WERI-Rb-1 (cell line): ENCODE data around the gene SGPP2.
"Not testable (repeated sequence)": the region's sequence is repeated elsewhere in the genome, so short reads cannot be mapped to it uniquely, and the experiment has no call there.

Experiments
- DNase-seq: peaks from one replicate; pipeline ENCODE4 v3.0.0-alpha.2; 2020
- H3K27ac ChIP-seq: fragments of 250-450 bp; sonication (Bioruptor Pico); 2 replicates; pipeline ENCODE4 v1.5.1; 2020; ENCODE audit warnings: mild to moderate bottlenecking, moderate library complexity
- H3K27me3 ChIP-seq: fragments of 250-450 bp; sonication (Bioruptor Pico); 2 replicates; pipeline ENCODE4 v1.5.1; 2021; ENCODE audit warnings: mild to moderate bottlenecking, low read depth, moderate library complexity; ENCODE audit not compliant: insufficient read depth, severe bottlenecking
- H3K36me3 ChIP-seq: fragments of 250-450 bp; sonication (Bioruptor Pico); 2 replicates; pipeline ENCODE4 v1.5.1; 2020; ENCODE audit warnings: mild to moderate bottlenecking, moderate library complexity
- H3K4me3 ChIP-seq: 2 replicates; pipeline ENCODE4 v1.5.1; 2011; ENCODE audit warnings: low read depth, mild to moderate bottlenecking, control low read depth, low read length
- H3K9me3 ChIP-seq: fragments of 250-450 bp; sonication (Bioruptor Pico); 2 replicates; pipeline ENCODE4 v1.5.1; 2021; ENCODE audit warnings: mild to moderate bottlenecking, moderate library complexity; ENCODE audit not compliant: severe bottlenecking
- CTCF ChIP-seq: IDR thresholded peaks from 2 replicates; pipeline ENCODE4 v1.5.1; 2011; ENCODE audit warnings: low read depth, mild to moderate bottlenecking, control low read depth, inconsistent platforms, low read length

SGPP2 gene

GRCh38 chr2:222576171-222577081, 152.1 kb downstream of the SGPP2 start:
- H3K36me3 ChIP-seq, result peaks cover 2% of the 10 kb centered on the region
- no peak for DNase-seq

GRCh38 chr2:222577341-222577740, 153.0 kb downstream of the SGPP2 start:
- DNase-seq, result no peak
- no peaks in the 10 kb centered on the region for H3K36me3 ChIP-seq
- no peaks in the 10 kb centered on the region for H3K9me3 ChIP-seq
- no peak for TF ChIP-seq CTCF
- no peaks in the 10 kb centered on the region for H3K27me3 ChIP-seq
- H3K27ac ChIP-seq, result no peak overlapping the region
- no peak overlapping the region for H3K4me3 ChIP-seq

More at GRCh38 chr2:222576171-222577081, 152.1 kb downstream of the SGPP2 start:
- Histone ChIP-seq H3K27me3 (no peaks in the 10 kb centered on the region), H3K9me3 (no peaks in the 10 kb centered on the region), H3K4me3 (no peak overlapping the region), H3K27ac (no peak overlapping the region)
- no peak for TF ChIP-seq CTCF

DNA sequence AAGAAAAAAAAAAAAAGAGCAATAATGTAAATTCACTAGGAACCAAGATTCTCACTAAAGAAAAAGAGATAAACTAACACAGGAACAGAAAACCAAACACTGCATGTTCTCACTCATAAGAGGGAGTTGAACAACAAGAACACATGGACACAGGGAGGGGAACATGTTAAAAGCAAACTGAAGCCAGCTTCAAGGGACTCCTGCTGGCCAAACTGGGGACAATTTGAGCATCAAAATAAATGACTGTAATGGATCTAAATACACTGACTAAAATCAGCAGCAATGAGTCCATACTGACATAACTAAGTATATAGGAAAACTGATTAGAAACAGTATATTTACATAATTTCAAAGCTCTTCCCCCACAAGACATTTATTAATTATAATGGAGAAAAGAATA, 158.6 kb downstream of the SGPP2 start:
- H3K36me3 ChIP-seq, result no peaks in the 10 kb centered on the region
- TF ChIP-seq CTCF, result no peak
- no peak overlapping the region for H3K27ac ChIP-seq
- no peaks in the 10 kb centered on the region for H3K27me3 ChIP-seq
- no peak for DNase-seq
- peaks cover 4% of the 10 kb centered on the region for H3K9me3 ChIP-seq
- no peak overlapping the region for H3K4me3 ChIP-seq

GRCh38 chr2:222584589-222584988, 160.2 kb downstream of the SGPP2 start:
- H3K27ac ChIP-seq, H3K36me3 ChIP-seq, H3K4me3 ChIP-seq, H3K9me3 ChIP-seq, DNase-seq, H3K27me3 ChIP-seq: not testable (repeated sequence)

DNA sequence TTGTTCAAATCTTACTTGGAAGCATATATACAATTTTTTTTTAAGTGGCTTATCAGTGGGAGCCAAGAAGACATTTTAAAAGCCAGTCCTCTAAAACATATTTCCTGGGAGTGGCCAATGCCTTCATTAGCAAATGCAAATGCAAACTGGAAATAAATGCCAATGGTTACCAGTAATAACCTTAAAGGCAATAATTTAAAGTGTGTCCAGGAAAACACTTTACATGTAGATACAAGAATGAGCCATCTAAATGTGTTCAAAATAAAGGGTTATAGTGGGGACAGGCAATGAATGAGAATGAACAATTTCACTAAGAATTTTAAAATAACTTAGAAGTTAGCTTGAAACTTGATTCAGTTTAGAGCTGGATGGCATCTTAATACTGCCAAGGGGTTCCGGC, 167.3 kb downstream of the SGPP2 start:
- DNase-seq, result no peak
- Histone ChIP-seq H3K4me3 (no peak overlapping the region), H3K36me3 (no peaks in the 10 kb centered on the region; the same call in 1 of the 2 replicates), H3K9me3 (no peaks in the 10 kb centered on the region), H3K27me3 (no peaks in the 10 kb centered on the region), H3K27ac (no peak overlapping the region)
- no peak for TF ChIP-seq CTCF

GRCh38 chr2:222592176-222592575, 167.8 kb downstream of the SGPP2 start:
- H3K4me3 ChIP-seq, result no peak overlapping the region

More at GRCh38 chr2:222592176-222592575, 167.8 kb downstream of the SGPP2 start:
- Histone ChIP-seq H3K27me3 (no peaks in the 10 kb centered on the region), H3K27ac (no peak overlapping the region), H3K36me3 (no peaks in the 10 kb centered on the region; the same call in 1 of the 2 replicates), H3K9me3 (no peaks in the 10 kb centered on the region)
- no peak for DNase-seq
- TF ChIP-seq CTCF, result no peak
